IPS-11a (cell line): ENCODE data around the gene HNRNPH3.
A peak's percentile ranks its signal among the peaks of the same experiment; 100 is the strongest.
"Not testable (repeated sequence)": the region's sequence is repeated elsewhere in the genome, so short reads cannot be mapped to it uniquely, and the experiment has no call there.

Experiments
- H3K4me3 ChIP-seq: one replicate; pipeline ENCODE4 v1.5.1; 2013; ENCODE audit warnings: low read depth, low read length, control low read depth

HNRNPH3 gene, protein sequence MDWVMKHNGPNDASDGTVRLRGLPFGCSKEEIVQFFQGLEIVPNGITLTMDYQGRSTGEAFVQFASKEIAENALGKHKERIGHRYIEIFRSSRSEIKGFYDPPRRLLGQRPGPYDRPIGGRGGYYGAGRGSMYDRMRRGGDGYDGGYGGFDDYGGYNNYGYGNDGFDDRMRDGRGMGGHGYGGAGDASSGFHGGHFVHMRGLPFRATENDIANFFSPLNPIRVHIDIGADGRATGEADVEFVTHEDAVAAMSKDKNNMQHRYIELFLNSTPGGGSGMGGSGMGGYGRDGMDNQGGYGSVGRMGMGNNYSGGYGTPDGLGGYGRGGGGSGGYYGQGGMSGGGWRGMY

DNA sequence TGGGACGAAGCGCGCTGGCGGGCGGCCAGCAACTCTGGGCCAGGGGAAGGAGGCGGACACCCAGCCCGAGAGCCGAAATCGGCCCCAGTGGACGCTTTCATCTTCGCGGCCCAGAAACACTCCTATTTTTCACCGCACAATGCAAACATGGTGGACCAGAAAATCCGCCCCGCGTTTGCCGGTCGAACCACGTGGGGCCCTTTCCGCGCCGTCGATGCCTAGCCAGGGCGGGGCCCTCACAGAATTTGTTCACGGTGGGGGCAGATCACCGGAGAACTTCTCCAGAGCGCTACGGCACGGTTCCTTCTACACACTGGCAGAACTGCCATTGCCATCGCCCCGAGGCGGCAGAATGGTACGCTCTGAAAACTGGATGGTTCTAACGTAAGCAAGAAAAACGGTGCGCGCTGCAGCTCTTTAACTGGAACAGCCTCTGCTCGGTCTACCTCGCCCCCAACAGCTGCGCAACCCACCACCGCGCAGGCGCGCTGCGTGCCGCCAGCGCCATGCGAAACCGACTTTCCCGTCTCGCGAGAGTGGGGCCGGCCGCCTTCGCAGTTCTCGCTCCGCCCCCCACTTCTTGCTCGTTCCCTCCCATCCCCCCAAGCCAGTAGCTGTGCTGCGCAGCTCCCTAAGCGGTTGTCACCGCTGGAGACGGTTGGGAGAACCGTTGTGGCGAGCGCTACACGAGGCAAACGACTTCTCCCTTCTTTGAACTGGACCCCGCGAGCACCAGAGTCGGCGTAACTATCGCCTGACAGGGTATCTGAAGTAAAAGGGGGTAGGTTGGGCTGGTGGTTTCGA, at the start of gene HNRNPH3:
Gene HNRNPH3 (plus strand): TSS at position 610 of the 804 bp plus-strand sequence. CDS start 5,158 bp downstream, outside the sequence.
- peak within 1 kb of the TSS; percentile 95 for H3K4me3 ChIP-seq

DNA sequence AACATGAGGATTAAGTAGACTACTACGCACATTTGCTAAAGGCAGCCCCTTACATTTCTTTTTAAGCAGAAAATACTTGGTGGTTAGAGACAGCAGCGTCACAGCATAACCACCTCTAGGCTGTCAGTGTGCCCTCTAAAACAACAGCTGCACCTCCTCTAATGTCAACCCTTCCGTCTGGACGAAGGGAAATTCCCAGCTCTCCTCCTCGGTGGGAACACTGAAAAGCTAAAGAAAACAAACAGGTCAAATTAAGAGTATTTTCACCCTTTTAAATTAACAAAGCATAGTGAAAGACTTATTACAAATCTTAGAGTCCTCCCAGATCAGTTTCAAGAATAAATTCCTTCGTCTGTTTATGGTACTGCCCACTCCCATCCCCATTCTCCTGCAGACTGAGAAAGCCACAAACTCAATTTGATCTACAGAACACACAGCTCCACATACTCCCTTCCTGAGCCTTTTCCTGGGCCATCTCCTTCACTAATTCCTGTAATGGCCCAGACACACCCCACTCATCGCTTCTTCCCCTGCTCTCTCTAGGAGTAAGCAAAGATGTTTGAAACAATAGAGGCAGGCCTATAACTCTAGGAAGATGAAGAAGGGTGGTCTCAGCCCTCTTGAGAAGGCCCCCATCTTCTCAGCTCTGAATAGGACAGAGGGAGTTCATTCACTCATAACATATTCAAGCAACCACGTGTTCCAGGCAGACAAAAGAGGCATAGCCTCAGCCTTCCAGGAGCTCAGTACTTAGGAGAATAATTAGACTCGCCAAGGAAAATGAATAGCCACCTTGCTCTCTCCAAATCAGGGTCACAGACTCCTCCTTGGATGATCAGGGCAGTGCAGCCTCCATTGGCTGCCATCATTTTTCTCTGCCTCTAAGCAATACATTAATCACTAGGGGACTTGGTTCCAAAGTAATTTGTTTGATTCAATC, 47.5 kb upstream of the HNRNPH3 start:
- H3K4me3 ChIP-seq: no peak overlapping the region

DNA sequence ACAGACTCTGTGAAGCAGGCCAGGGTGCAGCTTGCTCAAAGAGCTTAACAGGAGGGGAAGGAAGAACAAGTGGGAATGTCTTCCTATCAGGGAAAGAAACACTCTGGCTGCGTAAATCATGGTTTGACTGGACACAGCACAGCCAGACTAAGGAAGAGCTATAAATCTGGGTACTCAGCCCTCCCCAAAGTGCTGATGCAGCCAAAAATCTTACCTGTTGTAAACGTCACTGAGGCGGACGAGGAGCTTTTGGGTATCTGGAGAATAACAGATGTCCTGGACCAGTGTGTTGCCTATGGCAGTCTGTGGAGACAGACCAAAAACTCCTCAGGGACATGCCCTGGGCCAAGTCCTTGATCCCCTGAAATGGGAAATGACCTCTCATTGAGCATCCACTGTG, 43.1 kb upstream of the HNRNPH3 start:
- no peak overlapping the region for H3K4me3 ChIP-seq

DNA sequence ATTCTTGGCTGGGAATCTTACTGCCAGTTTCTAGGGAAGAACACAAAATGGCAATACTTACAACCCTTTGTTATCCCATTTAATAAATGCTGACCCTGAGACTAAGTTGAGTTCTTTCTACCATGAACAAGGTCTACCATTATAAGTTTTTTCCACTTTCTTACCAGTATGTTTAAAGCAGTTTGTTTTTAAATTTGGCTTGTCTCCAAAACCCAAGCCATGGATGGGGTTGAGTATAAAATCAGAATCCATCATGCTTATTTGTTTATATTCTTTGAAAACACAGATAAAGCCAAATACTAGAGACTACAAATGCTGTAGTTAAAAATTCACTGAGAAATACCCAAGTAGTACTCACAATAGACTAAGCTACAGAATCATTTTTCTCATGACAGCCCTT, 41.1 kb upstream of the HNRNPH3 start:
- H3K4me3 ChIP-seq: no peak overlapping the region

DNA sequence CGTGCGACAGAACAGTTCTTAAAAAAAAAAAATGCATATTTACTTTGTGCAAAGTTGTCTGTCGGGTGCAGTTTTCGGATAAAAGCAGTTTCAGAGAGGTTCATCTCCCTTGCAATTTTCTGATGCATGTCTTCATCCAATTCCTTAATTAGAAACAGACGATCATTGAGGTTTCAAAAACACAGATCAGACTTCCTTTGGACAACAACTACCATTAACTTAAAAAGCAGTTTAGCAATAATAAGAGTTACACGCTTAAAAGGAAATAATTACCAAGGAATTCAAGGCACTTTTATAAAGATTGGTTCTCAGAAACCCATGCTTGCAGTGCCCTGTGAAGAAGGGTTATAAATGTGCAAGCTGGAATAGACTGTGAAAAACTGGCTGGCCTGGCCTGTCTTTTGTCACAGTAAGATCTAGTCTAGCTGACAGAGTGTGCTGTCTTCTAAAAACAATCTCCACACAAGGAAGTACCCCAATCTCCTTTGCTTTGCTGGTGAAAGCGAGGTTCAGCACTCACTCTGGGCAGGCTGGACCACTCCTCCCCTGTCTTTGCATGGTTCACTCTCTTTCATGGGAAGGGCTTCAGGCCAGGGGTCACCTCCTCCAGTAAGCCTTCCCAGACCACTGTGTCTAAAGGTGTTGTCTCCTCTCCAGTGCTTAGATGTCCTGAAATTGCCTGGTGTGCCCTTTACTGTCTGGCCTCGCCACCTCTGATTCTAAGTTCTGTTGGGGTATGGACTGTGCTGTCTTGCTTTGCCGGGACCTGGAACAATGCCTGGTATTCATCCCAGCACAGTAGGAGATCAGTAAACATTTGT, 34.8 kb upstream of the HNRNPH3 start:
- H3K4me3 ChIP-seq: no peak overlapping the region

DNA sequence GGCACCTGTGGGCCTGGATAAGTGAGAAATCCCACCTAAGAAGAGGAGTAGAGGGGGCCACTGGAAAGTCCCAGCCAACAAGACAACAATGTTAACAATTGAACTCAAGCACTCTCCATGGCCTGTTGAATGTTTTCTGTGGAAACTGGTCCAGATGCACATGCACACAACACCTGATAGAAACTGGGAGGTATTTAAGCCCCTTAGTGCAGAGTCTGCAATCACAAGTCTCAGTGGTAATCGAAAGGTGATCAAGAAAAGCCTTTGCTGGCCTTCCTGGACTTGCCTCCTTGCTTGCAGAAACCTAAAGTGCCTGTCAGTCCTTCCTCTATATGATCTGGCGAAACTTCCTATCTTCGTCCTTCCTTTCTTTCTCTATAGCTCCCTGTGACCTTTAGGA, 30.6 kb upstream of the HNRNPH3 start:
- H3K4me3 ChIP-seq: no peak overlapping the region

DNA sequence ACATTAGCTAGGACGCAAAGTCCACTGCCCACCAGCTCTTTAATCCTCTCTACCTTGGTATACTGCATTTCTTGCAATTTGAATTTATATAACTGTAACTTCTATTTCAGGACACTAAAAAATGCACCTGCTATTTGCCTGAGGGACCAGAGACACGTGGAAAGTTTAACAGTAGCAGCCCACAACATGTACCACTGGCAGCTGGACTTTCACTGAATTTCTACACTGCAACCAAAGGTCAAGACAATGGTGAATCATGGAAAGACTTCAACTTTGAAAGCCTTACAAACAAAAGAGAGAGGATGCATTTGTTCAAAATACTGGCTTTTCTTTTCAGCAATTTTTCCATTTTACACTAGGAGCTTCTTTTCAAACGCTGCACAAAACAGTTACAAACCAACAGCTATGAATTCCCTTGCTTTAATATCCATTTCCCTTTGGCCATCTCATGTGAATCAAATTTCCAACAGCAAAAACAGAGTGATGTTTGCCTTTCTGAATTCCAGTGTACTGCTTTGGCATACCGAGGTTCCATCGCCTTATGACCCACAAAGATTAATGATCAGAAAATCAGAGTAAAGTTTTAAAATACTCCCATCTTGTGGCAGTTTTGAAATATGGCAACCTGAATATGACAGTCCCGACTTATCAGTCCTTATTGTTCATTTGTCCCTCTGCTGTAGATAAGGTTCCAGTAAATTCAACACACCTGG, 29.9 kb upstream of the HNRNPH3 start:
- no peak overlapping the region for H3K4me3 ChIP-seq

DNA sequence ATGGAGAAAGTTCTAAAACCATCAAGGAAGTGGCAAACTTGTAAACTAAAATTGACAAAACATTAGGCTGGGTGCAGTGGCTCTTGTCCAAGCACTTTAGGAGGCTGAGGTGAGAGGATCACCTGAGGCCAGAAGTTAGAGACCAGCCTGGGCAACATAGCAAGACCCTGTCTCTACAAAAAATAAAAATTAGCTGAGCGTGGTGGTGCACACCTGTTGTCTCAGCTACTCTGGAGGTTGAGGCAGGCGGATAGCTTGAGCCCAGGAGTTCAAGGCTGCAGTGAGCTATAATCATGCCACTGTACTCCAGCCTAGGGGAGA, 29.4 kb upstream of the HNRNPH3 start:
- H3K4me3 ChIP-seq: no peak overlapping the region

DNA sequence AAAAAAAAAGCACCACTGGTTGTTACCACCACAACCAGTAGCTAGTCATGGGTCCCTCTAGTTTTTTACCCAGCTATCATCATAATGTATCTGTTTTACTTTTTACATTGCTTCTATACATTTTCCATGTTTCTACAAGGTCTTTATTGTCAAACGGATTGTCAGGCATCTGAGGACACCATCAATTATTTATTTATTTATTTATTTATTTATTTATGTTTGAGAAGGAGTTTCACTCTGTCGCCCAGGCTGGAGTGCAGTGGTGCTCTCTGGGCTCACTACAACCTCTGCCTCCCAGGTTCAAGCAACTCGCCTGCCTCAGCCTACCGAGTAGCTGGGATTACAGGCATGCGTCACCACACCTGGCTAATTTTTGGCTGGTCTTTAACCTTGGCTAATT, 29.0 kb upstream of the HNRNPH3 start:
- H3K4me3 ChIP-seq: no peak overlapping the region

DNA sequence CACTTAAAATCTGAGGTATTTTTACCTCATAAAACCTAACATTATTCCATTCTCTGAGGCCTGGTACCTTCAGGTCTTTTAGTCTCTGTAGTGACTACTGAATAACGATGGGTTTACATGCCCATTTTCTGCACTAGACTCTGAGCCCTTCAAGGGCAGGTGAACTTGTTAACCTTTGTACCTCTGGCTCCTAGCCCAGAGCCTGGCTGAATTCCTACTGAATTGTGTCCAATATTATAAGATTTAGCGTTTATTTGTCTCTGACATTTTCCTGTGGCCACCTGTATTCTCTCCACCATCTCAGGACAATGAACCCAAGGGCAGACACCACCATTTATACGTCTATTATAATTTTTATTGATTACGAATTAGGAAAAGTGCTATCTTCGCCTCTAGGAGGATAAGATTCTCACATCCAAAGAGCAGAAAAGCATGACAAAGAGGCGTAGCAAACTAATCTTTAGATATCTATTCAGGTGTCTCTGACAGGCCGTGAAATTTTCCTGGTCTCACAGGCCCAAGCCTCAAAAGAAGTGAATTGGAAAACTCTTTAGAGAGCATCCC, 27.9 kb upstream of the HNRNPH3 start:
- H3K4me3 ChIP-seq: no peak overlapping the region

DNA sequence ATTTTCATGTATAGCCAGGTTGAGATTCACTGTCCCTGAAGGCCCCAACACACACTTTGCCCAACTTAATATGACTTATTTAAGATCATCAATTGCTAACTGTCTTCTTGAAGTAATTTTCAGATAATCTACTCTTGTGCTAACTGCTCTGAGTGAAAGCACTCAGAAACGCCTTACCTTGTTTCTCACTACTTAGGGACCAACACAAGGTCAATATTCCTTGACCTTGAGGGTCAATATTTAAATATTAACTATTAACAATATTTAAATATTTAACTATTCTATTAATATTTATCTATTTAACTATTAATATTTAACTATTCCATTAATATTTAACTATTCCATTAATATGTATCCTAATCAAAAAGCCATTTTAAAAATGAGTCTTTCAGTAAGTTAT, 26.0 kb upstream of the HNRNPH3 start:
- H3K4me3 ChIP-seq: no peak overlapping the region

DNA sequence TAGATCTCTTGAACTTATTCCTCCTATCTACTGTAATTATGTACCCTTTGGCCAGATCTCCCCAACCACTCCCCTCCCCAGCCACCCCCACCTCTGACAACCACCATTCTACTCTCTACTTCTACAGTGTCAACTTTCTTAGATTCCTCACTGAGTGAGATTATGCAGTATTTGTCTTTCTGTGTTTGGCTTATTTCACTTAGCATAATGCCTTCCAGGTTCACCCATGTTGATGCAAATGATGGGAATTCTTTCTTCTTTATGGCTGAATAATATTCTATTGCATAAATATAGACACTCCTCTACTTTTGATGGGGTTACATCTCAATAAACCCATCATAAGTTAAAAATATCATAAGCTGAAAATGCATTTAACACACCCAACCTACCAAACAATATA, 21.3 kb upstream of the HNRNPH3 start:
- H3K4me3 ChIP-seq: no peak overlapping the region

DNA sequence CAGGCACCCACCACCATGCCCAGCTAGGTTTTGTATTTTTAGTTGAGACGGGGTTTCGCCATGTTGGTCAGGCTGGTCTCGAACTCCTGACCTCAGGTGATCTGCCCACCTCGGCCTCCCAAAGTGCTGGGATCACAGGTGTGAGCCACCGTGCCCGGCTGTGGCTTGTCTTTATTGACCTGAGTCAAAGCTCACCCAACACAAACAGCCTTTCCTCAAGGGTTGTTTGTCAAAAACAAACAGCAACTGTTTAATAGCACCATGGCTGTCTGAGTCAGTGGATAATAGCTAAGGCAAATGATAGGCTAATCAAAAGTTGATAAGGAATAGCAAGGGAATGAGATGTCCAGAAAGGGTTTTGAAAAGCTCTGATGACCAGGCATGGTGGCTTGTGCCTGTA, 16.9 kb upstream of the HNRNPH3 start:
- not testable (repeated sequence) for H3K4me3 ChIP-seq

DNA sequence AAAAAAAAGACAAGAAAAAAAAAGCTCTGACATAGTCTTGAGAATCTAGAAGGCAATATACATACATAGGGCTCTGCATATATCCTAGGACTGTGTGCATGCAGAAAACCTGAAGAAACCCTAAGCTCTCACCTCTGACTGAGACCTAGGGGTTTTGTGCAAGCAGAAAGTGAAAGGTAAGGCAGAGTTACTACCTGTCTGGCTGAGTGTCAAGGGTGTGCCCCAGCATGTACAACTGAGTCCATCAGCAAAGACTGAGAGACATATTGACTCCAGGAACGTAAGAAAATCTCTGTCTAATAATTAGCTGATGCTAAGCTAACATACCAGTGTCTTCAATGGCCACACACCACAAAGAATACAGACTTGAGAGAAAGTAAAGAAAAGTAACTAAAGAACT, 16.3 kb upstream of the HNRNPH3 start:
- H3K4me3 ChIP-seq: no peak overlapping the region

DNA sequence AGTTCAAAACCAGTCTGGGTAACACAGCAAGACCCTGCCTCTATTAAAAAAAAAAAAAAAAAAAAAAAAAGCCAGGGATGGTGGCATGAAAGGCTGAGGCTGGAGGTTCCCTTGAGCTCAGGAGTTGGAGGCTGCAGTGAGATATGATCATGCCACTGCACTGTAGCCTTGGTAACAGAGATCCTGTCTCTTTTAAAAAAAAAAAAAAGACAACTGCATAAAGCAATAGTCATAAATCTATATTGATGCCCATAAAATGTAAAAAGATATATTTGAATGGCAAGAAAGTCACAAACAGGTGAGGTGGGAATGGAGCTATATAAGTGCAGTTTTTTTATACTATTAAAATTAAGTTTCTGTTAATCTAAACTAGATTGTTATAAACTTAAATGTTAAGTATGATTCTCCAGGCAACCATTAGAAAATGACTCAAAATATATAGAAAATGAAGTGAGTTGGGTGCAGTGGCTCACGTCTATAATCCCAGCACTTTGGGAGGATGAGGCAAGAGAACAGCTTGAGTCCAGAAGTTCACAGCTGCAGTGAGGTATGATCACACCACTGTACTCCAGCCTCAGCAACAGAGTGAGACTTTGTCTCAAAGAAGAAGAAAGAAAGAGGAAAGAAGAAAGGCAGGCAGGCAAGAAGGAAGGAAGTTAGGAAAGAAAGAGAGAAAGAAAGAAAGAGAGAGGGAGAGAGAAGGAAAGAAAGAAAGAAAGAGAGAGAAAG, 13.4 kb upstream of the HNRNPH3 start:
- H3K4me3 ChIP-seq: no peak overlapping the region

DNA sequence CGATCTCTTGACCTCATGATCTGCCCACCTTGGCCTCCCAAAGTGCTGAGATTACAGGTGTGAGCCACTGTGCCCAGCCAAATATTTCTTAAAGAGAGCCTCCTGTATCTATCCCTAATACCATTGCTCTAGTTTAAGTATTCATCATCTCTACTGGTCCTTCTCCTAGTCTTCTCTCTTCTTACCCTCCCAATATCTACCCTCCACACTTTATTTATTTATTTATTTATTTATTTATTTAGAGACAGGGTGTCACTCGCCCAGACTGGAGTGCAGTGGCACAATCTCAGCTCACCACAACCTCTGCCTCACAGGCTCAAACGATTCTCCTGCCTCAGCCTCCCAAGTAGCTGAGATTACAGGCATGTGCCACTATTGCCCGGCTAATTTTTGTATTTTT, 7.5 kb upstream of the HNRNPH3 start:
- not testable (repeated sequence) for H3K4me3 ChIP-seq

DNA sequence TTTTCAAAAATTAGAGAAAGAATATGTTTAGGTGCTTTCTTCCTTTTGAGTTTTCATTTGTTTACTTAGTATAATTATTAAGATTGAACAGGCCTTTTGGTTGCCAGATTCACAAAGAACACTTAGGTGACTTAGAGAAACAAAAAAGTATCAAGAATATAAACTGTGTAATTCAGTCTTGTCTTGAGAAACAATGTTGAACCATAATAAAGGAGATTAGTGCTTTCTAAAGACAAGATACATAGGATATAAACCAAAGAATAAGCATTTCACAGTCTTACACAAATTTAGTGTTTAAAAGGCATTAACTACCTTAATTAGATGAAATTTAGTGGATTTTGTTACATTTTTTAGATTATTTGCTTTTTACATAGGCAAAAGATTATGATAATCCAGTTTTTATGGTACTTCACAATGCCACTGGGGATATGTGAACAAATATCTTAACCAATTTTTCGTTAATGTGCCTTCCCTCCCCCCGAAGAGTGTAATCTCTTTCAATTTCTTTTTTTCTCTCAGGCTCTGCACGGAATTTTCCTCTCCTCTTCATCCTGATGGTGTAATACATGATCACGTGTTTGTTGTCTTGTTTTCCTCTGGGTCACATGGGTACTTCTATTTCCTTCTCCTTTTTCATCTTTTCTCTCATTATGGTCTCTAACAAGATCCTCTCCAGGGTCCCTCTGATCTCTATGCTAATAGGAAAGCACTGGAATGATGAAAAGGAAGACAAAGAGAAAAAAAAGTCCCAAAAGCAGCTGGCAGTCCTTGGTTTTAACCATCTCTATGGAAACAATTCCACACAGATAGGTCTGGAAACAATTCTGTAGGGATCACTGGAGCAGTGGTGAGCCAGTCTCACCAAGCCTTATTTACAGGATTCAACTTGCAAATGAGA, 3.7 kb upstream of the HNRNPH3 start:
- H3K4me3 ChIP-seq: no peak overlapping the region

DNA sequence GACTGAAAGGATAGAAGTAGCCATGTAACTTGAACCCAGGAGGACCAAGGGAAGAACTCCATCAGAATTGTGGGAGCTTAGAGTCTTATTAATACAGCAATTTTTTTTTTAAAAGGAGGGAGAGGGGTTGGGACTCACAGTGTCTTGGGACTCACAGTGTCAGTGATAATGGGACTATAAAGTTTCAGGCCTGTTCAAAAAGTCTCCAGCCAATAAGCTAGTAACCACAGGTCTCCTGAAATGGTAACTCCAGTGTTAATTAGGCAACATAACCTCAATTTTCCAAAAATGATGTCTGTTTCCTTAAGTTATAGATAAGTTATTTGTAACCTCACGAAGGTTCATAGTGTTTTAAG, 2.4 kb upstream of the HNRNPH3 start:
- no peak overlapping the region for H3K4me3 ChIP-seq
